Retinal pigment epithelial cell (primary cell): Measurements from ENCODE around the gene SLC1A4.

Experiments
- DNase-seq: peaks from one replicate; pipeline ENCODE4 v3.0.0-alpha.2; 2010; ENCODE audit warnings: low read depth
- H3K4me3 ChIP-seq: 2 replicates; pipeline ENCODE4 v1.5.1; 2011; ENCODE audit warnings: mild to moderate bottlenecking, low read length, control low read depth, moderate library complexity
- CTCF ChIP-seq: conservative IDR thresholded peaks from 2 replicates; pipeline ENCODE4 v1.5.1; 2011; ENCODE audit warnings: low read depth, low read length, control low read depth, inconsistent platforms

The SLC1A4 gene

GRCh38 chr2:64975232-64975821 is 13.9 kb upstream of the SLC1A4 start:
- no peak overlapping the region for H3K4me3 ChIP-seq
- TF ChIP-seq CTCF, result no peak
- DNase-seq, result no peak

- H3K4me3 ChIP-seq, result no peak overlapping the region
- TF ChIP-seq CTCF, result no peak
- no peak for DNase-seq
Observed at GRCh38 chr2:64976276-64976675, 12.9 kb upstream of the SLC1A4 start.

- no peak for DNase-seq
- peak; percentile 25 for TF ChIP-seq CTCF
- no peak overlapping the region for H3K4me3 ChIP-seq
Observed at GRCh38 chr2:64978514-64979268, 10.5 kb upstream of the SLC1A4 start.

- no peak overlapping the region for H3K4me3 ChIP-seq
- DNase-seq, result no peak
- TF ChIP-seq CTCF, result no peak
Observed at GRCh38 chr2:64979744-64980143, 9.5 kb upstream of the SLC1A4 start.

- no peak for DNase-seq
Observed at GRCh38 chr2:64980183-64980582, 9.0 kb upstream of the SLC1A4 start.

GRCh38 chr2:64982311-64982857 is 6.8 kb upstream of the SLC1A4 start:
- no peak for DNase-seq
- H3K4me3 ChIP-seq, result no peak overlapping the region
- no peak for TF ChIP-seq CTCF

More at GRCh38 chr2:64980183-64980582, 9.0 kb upstream of the SLC1A4 start:
- H3K4me3 ChIP-seq, result no peak overlapping the region
- TF ChIP-seq CTCF, result no peak

- H3K4me3 ChIP-seq, result no peak overlapping the region
- no peak for DNase-seq
- no peak for TF ChIP-seq CTCF
Observed at GRCh38 chr2:64982932-64983331, 6.3 kb upstream of the SLC1A4 start.
